GM12891 (cell line): ENCODE results near the gene ZBTB8OS.

Source experiments
- PAX5 ChIP-seq: IDR thresholded peaks from 2 replicates; pipeline ENCODE4 v1.6.1; 2011; ENCODE audit warnings: low read length, moderate library complexity, mild to moderate bottlenecking; ENCODE audit not compliant: insufficient read depth, severe bottlenecking
- POLR2A ChIP-seq: IDR thresholded peaks from 2 replicates; pipeline ENCODE4 v1.6.1; 2011; ENCODE audit warnings: low read depth, low read length, control low read depth
- POLR2AphosphoS5 ChIP-seq: IDR thresholded peaks from 2 replicates; pipeline ENCODE4 v1.6.1; 2011; ENCODE audit warnings: low read depth, low read length, control low read depth
- POU2F2 ChIP-seq: IDR thresholded peaks from 2 replicates; pipeline ENCODE4 v1.6.1; 2011; ENCODE audit warnings: low read depth, mild to moderate bottlenecking, control low read depth, low read length, moderate library complexity
- SPI1 ChIP-seq: IDR thresholded peaks from 2 replicates; pipeline ENCODE4 v1.6.1; 2011; ENCODE audit warnings: low read depth, low read length, control low read depth
- TAF1 ChIP-seq: IDR thresholded peaks from 2 replicates; pipeline ENCODE4 v1.6.1; 2011; ENCODE audit warnings: low read depth, low read length, control low read depth

DNA sequence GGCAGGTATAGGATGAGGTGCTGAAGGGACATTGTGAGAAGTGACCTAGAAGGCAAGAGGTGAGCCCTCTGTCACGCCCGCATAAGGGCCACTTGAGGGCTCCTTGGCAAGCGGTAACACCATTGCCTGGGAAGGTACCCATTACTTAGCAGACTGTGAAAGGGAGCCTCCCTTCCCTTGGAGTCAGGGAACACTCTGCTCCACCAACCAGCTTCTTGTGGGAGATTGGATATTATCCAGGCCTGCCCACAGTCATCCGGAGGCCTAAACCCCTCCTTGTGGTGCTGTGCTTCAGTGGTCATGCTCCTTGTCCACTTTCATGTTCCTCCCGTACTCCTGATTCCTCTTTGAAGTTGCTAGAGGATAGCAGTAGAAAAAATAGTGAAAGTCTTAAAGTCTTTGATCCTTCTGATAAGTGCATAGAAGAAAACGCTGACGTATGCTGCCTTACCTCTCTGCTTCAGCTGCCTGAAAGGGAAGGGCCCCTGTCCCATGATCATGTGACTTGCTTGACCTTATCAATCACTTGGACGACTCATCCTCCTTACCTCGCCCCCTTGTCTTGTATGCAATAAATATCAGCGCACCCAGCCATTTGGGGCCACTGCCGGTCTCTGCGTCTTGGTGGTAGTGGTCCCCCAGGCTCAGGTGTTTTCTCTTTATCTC, 16.7 kb upstream of the ZBTB8OS start:
- no peak for TF ChIP-seq POLR2A
- TF ChIP-seq SPI1: no peak
- TF ChIP-seq TAF1: no peak
- no peak for TF ChIP-seq POLR2AphosphoS5
- no peak for TF ChIP-seq POU2F2
- TF ChIP-seq PAX5: no peak
